Trophoblast cell (in vitro differentiated cells and primary cell): ENCODE measurements around the gene KREMEN2.

ENCODE experiments used
- DNase-seq, 2 donors: peaks; one replicate each; pipeline ENCODE4 v3.0.0-alpha.2; 2016
- H2AFZ ChIP-seq: 2 replicates; pipeline ENCODE4 v1.6.1; 2013; ENCODE audit warnings: low read length, moderate library complexity, mild to moderate bottlenecking; ENCODE audit not compliant: insufficient read depth, poor library complexity
- H2AK5ac ChIP-seq: 2 replicates; pipeline ENCODE4 v1.6.1; 2013; ENCODE audit warnings: mild to moderate bottlenecking, low read length
- H2BK120ac ChIP-seq: 2 replicates; pipeline ENCODE4 v1.6.1; 2013; ENCODE audit warnings: low read length, mild to moderate bottlenecking, moderate library complexity; ENCODE audit not compliant: insufficient read depth, poor library complexity
- H2BK12ac ChIP-seq: 2 replicates; pipeline ENCODE4 v1.6.1; 2013; ENCODE audit warnings: mild to moderate bottlenecking, low read length, moderate library complexity
- H2BK5ac ChIP-seq: 2 replicates; pipeline ENCODE4 v1.6.1; 2013; ENCODE audit warnings: low read length, low read depth, moderate library complexity, mild to moderate bottlenecking; ENCODE audit not compliant: poor library complexity
- H3K14ac ChIP-seq: 2 replicates; pipeline ENCODE4 v1.6.1; 2013; ENCODE audit warnings: mild to moderate bottlenecking, low read length
- H3K18ac ChIP-seq: 2 replicates; pipeline ENCODE4 v1.6.1; 2013; ENCODE audit warnings: mild to moderate bottlenecking, low read length
- H3K23ac ChIP-seq: 2 replicates; pipeline ENCODE4 v1.6.1; 2013; ENCODE audit warnings: low read length
- H3K27ac ChIP-seq: 2 replicates; pipeline ENCODE4 v1.5.1; 2013; ENCODE audit warnings: low read depth, mild to moderate bottlenecking, inconsistent platforms, low read length, moderate library complexity
- H3K27me3 ChIP-seq: 2 replicates; pipeline ENCODE4 v1.6.1; 2013; ENCODE audit warnings: inconsistent platforms, mild to moderate bottlenecking, low read length, moderate library complexity; ENCODE audit not compliant: insufficient read depth
- H3K36me3 ChIP-seq, 2 experiments: 1 replicate in 1 of 2; 2 replicates in 1 of 2; pipeline ENCODE4 v1.6.1; 2013; ENCODE audit warnings: low read length in 2 of 2, mild to moderate bottlenecking in 2 of 2, moderate library complexity in 1 of 2; ENCODE audit not compliant: insufficient read depth in 2 of 2, control insufficient read depth in 1 of 2
- H3K4ac ChIP-seq: 2 replicates; pipeline ENCODE4 v1.6.1; 2013; ENCODE audit warnings: low read depth, mild to moderate bottlenecking, low read length, moderate library complexity
- H3K4me1 ChIP-seq, 2 experiments: 1 replicate in 1 of 2; 2 replicates in 1 of 2; pipeline ENCODE4 v1.6.1; 2013; ENCODE audit warnings: low read length in 2 of 2, mild to moderate bottlenecking in 2 of 2, moderate library complexity in 1 of 2; ENCODE audit not compliant: insufficient read depth in 2 of 2, control insufficient read depth in 1 of 2
- H3K4me2 ChIP-seq: 2 replicates; pipeline ENCODE4 v1.6.1; 2013; ENCODE audit warnings: inconsistent platforms, mild to moderate bottlenecking, low read length, moderate library complexity
- H3K4me3 ChIP-seq: 2 replicates; pipeline ENCODE4 v1.5.1; 2013; ENCODE audit warnings: mild to moderate bottlenecking, low read depth, low read length, inconsistent platforms
- H3K79me1 ChIP-seq: one replicate; pipeline ENCODE4 v1.6.1; 2013; ENCODE audit warnings: low read length
- H3K79me2 ChIP-seq: 2 replicates; pipeline ENCODE4 v1.6.1; 2013; ENCODE audit warnings: low read length, mild to moderate bottlenecking; ENCODE audit not compliant: control insufficient read depth, insufficient read depth, poor library complexity
- H3K9ac ChIP-seq: 2 replicates; pipeline ENCODE4 v1.6.1; 2013; ENCODE audit warnings: mild to moderate bottlenecking, low read length
- H3K9me3 ChIP-seq: 2 replicates; pipeline ENCODE4 v1.6.1; 2013; ENCODE audit warnings: low read depth, mild to moderate bottlenecking, control low read depth, inconsistent platforms, low read length; ENCODE audit not compliant: insufficient read depth
- H4K12ac ChIP-seq: 2 replicates; pipeline ENCODE4 v1.6.1; 2013; ENCODE audit warnings: low read depth, mild to moderate bottlenecking, low read length, moderate library complexity
- H4K8ac ChIP-seq: 2 replicates; pipeline ENCODE4 v1.6.1; 2013; ENCODE audit warnings: low read depth, mild to moderate bottlenecking, low read length, moderate library complexity
- H4K91ac ChIP-seq: one replicate; pipeline ENCODE4 v1.6.1; 2013; ENCODE audit warnings: low read depth, mild to moderate bottlenecking, low read length, moderate library complexity
- WGBS: extraction: QIAGEN DNeasy Blood & Tissue Kit; methylation state at CpG from one replicate; pipeline ENCODE4 v1.1.7; 2013; ENCODE audit warnings: missing lambda C conversion rate; ENCODE audit not compliant: insufficient read length, insufficient coverage; ENCODE audit errors: extremely low coverage; 5-methylcytosine and 5-hydroxymethylcytosine counted together

Gene KREMEN2

DNA sequence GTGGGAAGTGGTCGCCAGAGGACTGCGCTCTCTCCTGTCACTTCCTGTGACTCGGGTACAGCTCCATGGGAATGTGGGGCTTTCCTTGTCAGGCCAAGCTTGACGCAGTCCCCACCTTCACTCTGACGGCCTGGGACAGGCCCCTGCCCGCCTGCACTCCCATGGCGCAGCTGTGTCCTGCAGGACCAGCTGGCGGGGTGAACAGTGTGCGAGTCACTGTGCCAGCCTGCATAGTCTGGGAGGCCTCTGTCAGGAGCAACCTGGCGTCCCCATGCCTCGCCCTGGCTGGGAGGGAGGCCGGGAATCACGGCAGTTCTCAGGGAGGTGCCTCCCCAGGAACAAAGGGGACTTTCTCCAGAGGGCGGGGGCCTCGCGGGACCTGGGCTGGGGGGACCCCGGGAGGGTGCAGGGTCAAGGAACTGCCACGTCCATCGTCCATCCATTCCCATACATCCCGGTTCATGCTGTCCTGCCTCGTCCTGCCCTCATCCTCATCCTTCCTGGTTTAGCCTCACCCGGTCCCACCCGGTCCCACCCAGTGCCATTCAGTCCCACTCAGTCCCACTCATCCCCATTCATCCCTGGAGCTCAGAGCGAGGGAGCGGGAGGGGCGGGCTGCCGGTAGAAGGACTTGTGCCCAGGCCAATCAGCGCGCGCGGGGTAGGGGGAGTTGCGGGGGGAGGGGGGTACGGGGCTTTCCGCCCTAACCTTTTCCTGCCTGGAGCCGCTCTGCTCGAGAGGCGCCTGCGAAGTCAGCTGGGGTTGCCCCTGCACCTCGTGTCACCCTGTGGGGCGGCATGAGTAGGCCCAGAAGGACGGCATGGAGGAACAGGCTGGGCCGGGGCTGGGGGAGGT is 38.9 kb upstream of the KREMEN2 start:
- peak overlapping the region; percentile 35 for H4K8ac ChIP-seq
- H3K14ac ChIP-seq = peak overlapping the region; percentile 22
- H3K4me1 ChIP-seq = peaks cover 4 to 8% of the 10 kb centered on the region in 2 experiments
- no peak overlapping the region for H2AK5ac ChIP-seq
- H3K9me3 ChIP-seq = peaks cover 2% of the 10 kb centered on the region
- H3K79me2 ChIP-seq = no peaks in the 10 kb centered on the region
- H3K18ac ChIP-seq = no peak overlapping the region
- H3K9ac ChIP-seq = no peak overlapping the region
- no peak overlapping the region for H3K23ac ChIP-seq
- peak overlapping the region; percentile 51 for H4K12ac ChIP-seq
- no peak overlapping the region for H3K27ac ChIP-seq
- H2BK120ac ChIP-seq = no peak overlapping the region
- DNase-seq = no peak
- H2BK12ac ChIP-seq = no peak overlapping the region
- peaks cover 6 to 7% of the 10 kb centered on the region in 2 experiments for H3K36me3 ChIP-seq
- H3K27me3 ChIP-seq = no peaks in the 10 kb centered on the region
- H3K79me1 ChIP-seq = no peaks in the 10 kb centered on the region
- no peak overlapping the region for H3K4ac ChIP-seq
- WGBS = no CpG with 5 or more reads among the region's 42 CpGs
- no peak overlapping the region for H4K91ac ChIP-seq
- no peak overlapping the region for H2AFZ ChIP-seq
- no peak overlapping the region for H2BK5ac ChIP-seq
- H3K4me3 ChIP-seq = no peak overlapping the region
- peak overlapping the region; percentile 37 for H3K4me2 ChIP-seq

DNA sequence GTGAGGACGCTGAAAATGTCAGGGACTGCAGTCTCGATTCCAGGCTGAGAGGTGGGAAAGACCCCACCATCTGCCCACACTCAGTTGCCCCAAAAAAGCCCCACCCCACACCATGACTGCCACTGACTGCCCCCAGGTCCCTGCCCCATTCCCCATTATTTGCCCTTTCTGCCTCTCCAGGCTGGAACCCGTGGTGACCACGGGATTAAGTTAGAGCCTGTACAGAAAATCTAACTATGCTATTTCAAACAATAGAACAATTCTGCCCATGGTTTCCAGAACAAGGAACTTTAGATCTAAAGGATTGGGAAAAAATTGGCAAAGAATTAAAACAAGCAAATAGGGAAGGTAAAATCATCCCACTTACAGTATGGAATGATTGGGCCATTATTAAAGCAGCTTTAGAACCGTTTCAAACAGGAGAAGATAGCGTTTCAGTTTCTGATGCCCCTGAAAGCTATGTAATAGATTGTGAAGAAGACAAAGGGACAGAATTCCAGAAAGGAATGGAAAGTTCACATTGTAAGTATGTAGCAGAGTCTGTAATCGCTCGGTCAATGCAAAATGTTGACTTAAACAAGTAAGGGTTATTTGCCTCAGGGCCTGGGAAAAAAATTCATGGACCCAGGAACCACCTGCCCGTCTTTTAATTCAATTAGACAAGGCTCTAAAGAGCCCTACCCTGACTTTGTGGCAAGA is 38.0 kb upstream of the KREMEN2 start:
- peak overlapping the region; percentile 35 for H4K8ac ChIP-seq
- no peaks in the 10 kb centered on the region for H3K27me3 ChIP-seq
- no peak overlapping the region for H3K14ac ChIP-seq
- H2BK12ac ChIP-seq = no peak overlapping the region
- no peaks in the 10 kb centered on the region for H3K79me1 ChIP-seq
- no peak overlapping the region for H4K91ac ChIP-seq
- H3K4me1 ChIP-seq = peaks cover 4 to 8% of the 10 kb centered on the region in 2 experiments
- peak overlapping the region; percentile 37 for H3K4me2 ChIP-seq
- H3K9ac ChIP-seq = peak overlapping the region; percentile 31
- no peak overlapping the region for H3K27ac ChIP-seq
- H3K36me3 ChIP-seq = peaks cover 13% of the 10 kb centered on the region in 2 experiments
- H2AK5ac ChIP-seq = no peak overlapping the region
- H4K12ac ChIP-seq = peak overlapping the region; percentile 51
- no peak overlapping the region for H3K4ac ChIP-seq
- H2AFZ ChIP-seq = no peak overlapping the region
- no peak overlapping the region for H3K4me3 ChIP-seq
- H2BK5ac ChIP-seq = no peak overlapping the region
- no peak overlapping the region for H3K23ac ChIP-seq
- peak; percentile 35 to 79 for DNase-seq
- H2BK120ac ChIP-seq = no peak overlapping the region
- peaks cover 2% of the 10 kb centered on the region for H3K9me3 ChIP-seq
- no peak overlapping the region for H3K18ac ChIP-seq
- no peaks in the 10 kb centered on the region for H3K79me2 ChIP-seq
- WGBS = no CpG with 5 or more reads among the region's 9 CpGs

DNA sequence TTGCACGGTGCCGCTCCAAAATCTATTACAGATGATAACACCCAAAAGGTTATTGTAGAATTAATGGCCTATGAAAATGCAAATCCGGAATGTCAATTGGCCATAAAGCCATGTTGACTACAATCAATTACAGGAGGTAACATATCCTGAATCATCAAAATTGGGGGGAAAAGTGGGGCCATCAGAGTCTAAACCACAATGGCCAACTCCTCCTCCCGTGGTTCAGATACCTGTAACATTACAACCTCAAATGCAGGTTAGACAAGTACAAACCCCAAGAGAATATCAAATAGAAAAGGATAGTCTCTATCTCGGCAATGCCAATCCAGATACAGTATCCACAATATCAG is 37.5 kb upstream of the KREMEN2 start:
- DNase-seq = no peak
- Histone ChIP-seq H2BK12ac (no peak overlapping the region), H3K9me3 (peaks cover 2% of the 10 kb centered on the region), H2AK5ac (no peak overlapping the region), H4K12ac (no peak overlapping the region), H3K4me2 (peak overlapping the region; percentile 53), H2BK120ac (no peak overlapping the region), H2BK5ac (no peak overlapping the region), H3K36me3 (peaks cover 13% of the 10 kb centered on the region in 2 experiments), H3K4ac (no peak overlapping the region), H3K27ac (no peak overlapping the region), H3K14ac (no peak overlapping the region), H4K8ac (no peak overlapping the region), H3K23ac (no peak overlapping the region), H3K4me1 (peaks cover 4 to 8% of the 10 kb centered on the region in 2 experiments), H3K4me3 (no peak overlapping the region), H3K18ac (no peak overlapping the region), H3K79me2 (no peaks in the 10 kb centered on the region), H3K79me1 (no peaks in the 10 kb centered on the region), H3K9ac (no peak overlapping the region), H2AFZ (no peak overlapping the region), H3K27me3 (no peaks in the 10 kb centered on the region), H4K91ac (no peak overlapping the region)
- no CpG with 5 or more reads among the region's 5 CpGs for WGBS

DNA sequence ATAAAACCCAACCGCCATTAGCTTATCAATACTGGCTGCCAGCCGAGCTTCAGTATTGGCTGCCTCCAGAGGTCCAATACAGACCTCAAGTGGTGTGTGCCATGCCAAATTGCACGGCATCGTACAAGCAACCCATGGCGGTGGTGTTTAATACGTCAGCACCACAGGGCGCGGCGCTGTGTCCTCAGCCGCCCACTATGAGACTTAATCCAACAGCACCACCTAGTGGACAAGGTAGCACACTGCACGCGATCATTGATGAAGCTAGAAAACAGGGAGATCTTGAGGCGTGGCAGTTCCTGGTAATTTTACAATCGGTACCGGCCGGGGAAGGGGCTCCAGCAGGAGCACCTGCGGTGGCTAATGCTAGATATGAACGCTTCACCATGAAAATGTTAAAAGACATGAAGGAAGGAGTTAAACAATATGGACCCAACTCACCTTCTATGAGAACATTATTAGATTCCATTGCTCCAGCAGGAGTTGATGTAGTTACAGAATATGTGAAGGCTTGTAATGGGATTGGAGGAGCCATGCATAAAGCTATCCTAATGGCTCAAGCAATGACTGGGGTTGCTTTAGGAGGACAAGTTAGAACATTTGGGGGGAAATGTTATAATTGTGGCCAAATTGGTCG is 36.9 kb upstream of the KREMEN2 start:
- no peak overlapping the region for H2BK120ac ChIP-seq

More for the DNA sequence above, 36.9 kb upstream of the KREMEN2 start:
- Histone ChIP-seq H3K36me3 (peaks cover 13% of the 10 kb centered on the region in 2 experiments), H3K18ac (no peak overlapping the region), H4K8ac (no peak overlapping the region), H3K9me3 (peaks cover 2% of the 10 kb centered on the region), H3K23ac (no peak overlapping the region), H3K4me3 (no peak overlapping the region), H4K91ac (no peak overlapping the region), H2AFZ (no peak overlapping the region), H3K27ac (no peak overlapping the region), H3K79me1 (no peaks in the 10 kb centered on the region), H2BK12ac (no peak overlapping the region), H3K4ac (no peak overlapping the region), H3K4me2 (peak overlapping the region; percentile 53), H3K27me3 (no peaks in the 10 kb centered on the region), H3K4me1 (peaks cover 4 to 8% of the 10 kb centered on the region in 2 experiments), H2AK5ac (no peak overlapping the region), H3K14ac (no peak overlapping the region), H2BK5ac (no peak overlapping the region), H3K79me2 (no peaks in the 10 kb centered on the region), H4K12ac (no peak overlapping the region), H3K9ac (no peak overlapping the region)
- no CpG with 5 or more reads among the region's 19 CpGs for WGBS
- peak; percentile 91 to 99 for DNase-seq
